ENCODE results near the gene NAT9. TPM values are rescaled to one million over a fixed set of nuclear protein-coding genes. Genes with fewer than 3 reads are reported as not detected.

Gene NAT9
- polyA plus RNA-seq, 2 of the 4 experiments (the other 2 are of a cell fraction) = 43.4 to 71.4 TPM

- TF ChIP-seq E2F6 (IDR thresholded peaks at IDR 0.05; ENCODE audit: borderline replicate concordance, low read depth) (no peak), EHMT2 (IDR thresholded peaks at IDR 0.05; ENCODE audit: low read depth) (no peak), CHD4 (IDR thresholded peaks at IDR 0.05; ENCODE audit: borderline replicate concordance) (no peak), HOXB13 (CRISPR knock-in tag; IDR thresholded peaks at IDR 0.05; ENCODE audit: low read depth) (no peak), JUN (IDR thresholded peaks at IDR 0.05) (no peak)
- POLR2A ChIA-PET = no interaction called here
- Histone ChIP-seq H3K4me1 (no peaks in the 10 kb centered on the region), H3K4me3 (no peak overlapping the region), H3K27ac (no peak overlapping the region), H3K9me3 (no peaks in the 10 kb centered on the region), H3K4me2 (no peak overlapping the region)
- FAIRE-seq (no peak), ATAC-seq (no peak), DNase-seq (ENCODE audit: low read depth in 1 of 2, low spot score in 1 of 2) (no peak)
- 87% methylated on average over 16 of the region's 16 CpGs for WGBS (ENCODE audit: missing lambda C conversion rate)
- CTCF ChIA-PET = interaction anchor here (0.7 to 14.6 kb wide), 9 partner anchors 12 to 45 kb away, joined by 3 to 131 read pairs (median 11); partner anchors contain the start of gene NAT9
Measured at GRCh38 chr17:74819801-74820436, 43.8 kb upstream of the NAT9 start.

GRCh38 chr17:74818291-74818938 is 42.3 kb upstream of the NAT9 start:
- ChIA-PET POLR2A (no interaction called here), CTCF (interaction anchor here (0.6 to 14.6 kb wide), 8 partner anchors 9 to 142 kb away, joined by 3 to 131 read pairs (median 4); no protein-coding TSS in a partner anchor)
- WGBS (ENCODE audit: missing lambda C conversion rate) = 89% methylated on average over 16 of the region's 16 CpGs
- TF ChIP-seq RAD21 (conservative IDR thresholded peaks at IDR 0.05 in 1 of 2, IDR thresholded peaks at IDR 0.05 in 1 of 2) (no peak), JUN (IDR thresholded peaks at IDR 0.05) (no peak), CEBPB (IDR thresholded peaks at IDR 0.05) (no peak), EHF (CRISPR knock-in tag; IDR thresholded peaks at IDR 0.05) (no peak), FOSL2 (IDR thresholded peaks at IDR 0.05) (no peak), FOSL2 (CRISPR knock-in tag; IDR thresholded peaks at IDR 0.05) (no peak), HOXB13 (CRISPR knock-in tag; IDR thresholded peaks at IDR 0.05; ENCODE audit: low read depth) (no peak)
- ATAC-seq (no peak), FAIRE-seq (no peak), DNase-seq (ENCODE audit: low read depth in 1 of 2, low spot score in 1 of 2) (no peak)
- no peak overlapping the region for H3K4me3 ChIP-seq
- H3K9me3 ChIP-seq = no peaks in the 10 kb centered on the region
- no peak overlapping the region for H3K27ac ChIP-seq
- H3K4me1 ChIP-seq = no peaks in the 10 kb centered on the region
- no peak overlapping the region for H3K4me2 ChIP-seq

DNA sequence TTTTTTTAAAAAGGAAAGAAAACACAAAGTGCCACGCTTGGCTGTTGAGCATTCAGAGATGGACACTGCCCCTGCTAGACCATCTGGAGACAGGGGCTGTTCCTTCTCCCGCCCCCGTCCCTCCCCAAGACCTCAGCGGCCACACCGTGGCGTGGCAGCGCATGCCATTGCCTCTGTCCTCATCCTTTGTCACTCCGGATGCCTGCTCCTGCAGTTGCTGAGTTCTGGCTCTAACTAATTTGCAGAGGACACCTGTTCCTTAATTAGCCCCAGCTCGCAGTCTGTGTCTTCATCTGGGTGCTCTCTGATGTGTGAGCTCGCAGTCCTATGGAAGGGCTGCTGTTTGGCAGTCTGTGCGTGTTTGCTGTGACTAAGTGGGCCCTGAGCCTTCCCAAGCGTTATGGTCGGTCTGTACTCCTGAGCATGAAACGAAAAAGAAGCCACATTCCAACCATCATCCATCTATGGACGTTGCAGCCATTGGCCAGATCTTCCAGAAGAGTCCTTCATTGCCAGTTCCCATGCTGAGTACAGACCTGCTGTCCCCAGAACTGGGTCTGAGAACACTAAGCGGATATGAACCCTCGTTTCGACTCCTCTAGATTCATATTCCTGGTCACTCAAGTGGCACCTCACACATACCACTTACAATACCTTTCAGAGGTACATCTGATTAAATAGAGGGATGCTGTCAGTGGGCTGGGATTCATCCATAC is 40.9 kb upstream of the NAT9 start:
- no peaks in the 10 kb centered on the region for H3K9me3 ChIP-seq
- TF ChIP-seq, protein P1, sequence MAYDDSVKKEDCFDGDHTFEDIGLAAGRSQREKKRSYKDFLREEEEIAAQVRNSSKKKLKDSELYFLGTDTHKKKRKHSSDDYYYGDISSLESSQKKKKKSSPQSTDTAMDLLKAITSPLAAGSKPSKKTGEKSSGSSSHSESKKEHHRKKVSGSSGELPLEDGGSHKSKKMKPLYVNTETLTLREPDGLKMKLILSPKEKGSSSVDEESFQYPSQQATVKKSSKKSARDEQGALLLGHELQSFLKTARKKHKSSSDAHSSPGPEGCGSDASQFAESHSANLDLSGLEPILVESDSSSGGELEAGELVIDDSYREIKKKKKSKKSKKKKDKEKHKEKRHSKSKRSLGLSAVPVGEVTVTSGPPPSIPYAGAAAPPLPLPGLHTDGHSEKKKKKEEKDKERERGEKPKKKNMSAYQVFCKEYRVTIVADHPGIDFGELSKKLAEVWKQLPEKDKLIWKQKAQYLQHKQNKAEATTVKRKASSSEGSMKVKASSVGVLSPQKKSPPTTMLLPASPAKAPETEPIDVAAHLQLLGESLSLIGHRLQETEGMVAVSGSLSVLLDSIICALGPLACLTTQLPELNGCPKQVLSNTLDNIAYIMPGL (CRISPR knock-in tag; IDR thresholded peaks at IDR 0.05; ENCODE audit: borderline replicate concordance) = no peak
- TF ChIP-seq PHF8 (IDR thresholded peaks at IDR 0.05; ENCODE audit: borderline replicate concordance, low read depth) (no peak), FOSL2 (IDR thresholded peaks at IDR 0.05) (no peak), FOSL2 (CRISPR knock-in tag; IDR thresholded peaks at IDR 0.05) (no peak), EP300 (IDR thresholded peaks at IDR 0.05) (no peak)
- TF ChIP-seq, protein P2, sequence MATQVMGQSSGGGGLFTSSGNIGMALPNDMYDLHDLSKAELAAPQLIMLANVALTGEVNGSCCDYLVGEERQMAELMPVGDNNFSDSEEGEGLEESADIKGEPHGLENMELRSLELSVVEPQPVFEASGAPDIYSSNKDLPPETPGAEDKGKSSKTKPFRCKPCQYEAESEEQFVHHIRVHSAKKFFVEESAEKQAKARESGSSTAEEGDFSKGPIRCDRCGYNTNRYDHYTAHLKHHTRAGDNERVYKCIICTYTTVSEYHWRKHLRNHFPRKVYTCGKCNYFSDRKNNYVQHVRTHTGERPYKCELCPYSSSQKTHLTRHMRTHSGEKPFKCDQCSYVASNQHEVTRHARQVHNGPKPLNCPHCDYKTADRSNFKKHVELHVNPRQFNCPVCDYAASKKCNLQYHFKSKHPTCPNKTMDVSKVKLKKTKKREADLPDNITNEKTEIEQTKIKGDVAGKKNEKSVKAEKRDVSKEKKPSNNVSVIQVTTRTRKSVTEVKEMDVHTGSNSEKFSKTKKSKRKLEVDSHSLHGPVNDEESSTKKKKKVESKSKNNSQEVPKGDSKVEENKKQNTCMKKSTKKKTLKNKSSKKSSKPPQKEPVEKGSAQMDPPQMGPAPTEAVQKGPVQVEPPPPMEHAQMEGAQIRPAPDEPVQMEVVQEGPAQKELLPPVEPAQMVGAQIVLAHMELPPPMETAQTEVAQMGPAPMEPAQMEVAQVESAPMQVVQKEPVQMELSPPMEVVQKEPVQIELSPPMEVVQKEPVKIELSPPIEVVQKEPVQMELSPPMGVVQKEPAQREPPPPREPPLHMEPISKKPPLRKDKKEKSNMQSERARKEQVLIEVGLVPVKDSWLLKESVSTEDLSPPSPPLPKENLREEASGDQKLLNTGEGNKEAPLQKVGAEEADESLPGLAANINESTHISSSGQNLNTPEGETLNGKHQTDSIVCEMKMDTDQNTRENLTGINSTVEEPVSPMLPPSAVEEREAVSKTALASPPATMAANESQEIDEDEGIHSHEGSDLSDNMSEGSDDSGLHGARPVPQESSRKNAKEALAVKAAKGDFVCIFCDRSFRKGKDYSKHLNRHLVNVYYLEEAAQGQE (IDR thresholded peaks at IDR 0.05) = no peak
- no peak for FAIRE-seq
- POLR2A ChIA-PET = no interaction called here
- no peak overlapping the region for H3K4me2 ChIP-seq
- ATAC-seq = no peak
- DNase-seq (ENCODE audit: low read depth in 1 of 2, low spot score in 1 of 2) = no peak
- H3K4me1 ChIP-seq = no peaks in the 10 kb centered on the region
- no peak overlapping the region for H3K4me3 ChIP-seq
- H3K27ac ChIP-seq = no peak overlapping the region
- CTCF ChIA-PET = interaction anchor here (0.7 to 14.5 kb wide), 6 partner anchors 10 to 144 kb away, joined by 3 to 199 read pairs (median 3); no protein-coding TSS in a partner anchor
- WGBS (ENCODE audit: missing lambda C conversion rate) = 79% methylated on average over 18 of the region's 18 CpGs

Data from A549 (cell line).